MM.1S (cell line): Measurements from ENCODE around the gene PYGO2.

Source experiments
- EZH2 ChIP-seq: fragments of 300-600 bp; sonication (generic); optimal IDR thresholded peaks from 2 replicates; pipeline ENCODE3; 2017; ENCODE audit warnings: low read depth, mild to moderate bottlenecking, antibody characterized with exemption, low read length, mixed read lengths
- TF ChIP-seq, protein P1 (sequence below): fragments of 300-600 bp; sonication (generic); IDR thresholded peaks from 2 replicates; pipeline ENCODE4 v1.5.1; 2016; ENCODE audit warnings: antibody characterized with exemption, low read length, mixed read lengths

DNA sequence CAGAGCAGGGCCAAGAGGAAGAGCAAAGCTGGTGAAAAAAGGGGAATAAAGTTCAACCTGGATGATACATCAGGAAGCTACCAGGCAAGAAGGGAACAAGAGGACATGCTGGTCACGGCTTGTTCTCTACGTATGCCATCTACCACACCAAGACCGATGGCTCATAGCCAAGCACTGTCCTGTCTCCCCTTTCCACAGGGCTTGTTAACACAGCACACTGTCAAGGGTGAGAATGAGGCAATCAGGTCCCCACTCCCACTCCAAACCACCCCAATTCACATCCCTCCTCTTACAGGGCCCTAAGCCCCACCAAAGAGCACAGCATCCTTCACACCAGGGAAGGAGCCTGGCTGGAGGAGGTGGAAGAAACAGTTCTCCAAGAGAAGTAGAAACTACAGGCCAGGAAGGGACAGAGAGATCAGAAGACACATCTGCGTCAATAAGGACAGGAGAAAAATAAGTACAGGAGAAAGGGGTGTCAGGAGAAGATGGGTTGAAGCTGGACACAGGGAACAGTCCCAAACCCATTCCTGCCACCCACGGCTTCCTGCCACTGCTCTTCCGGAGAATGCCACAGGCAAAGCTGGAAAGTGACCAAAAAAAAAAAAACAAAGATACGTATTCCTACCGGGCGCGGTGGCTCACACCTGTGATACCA, 9.9 kb upstream of the PYGO2 start:
- TF ChIP-seq, protein P1, sequence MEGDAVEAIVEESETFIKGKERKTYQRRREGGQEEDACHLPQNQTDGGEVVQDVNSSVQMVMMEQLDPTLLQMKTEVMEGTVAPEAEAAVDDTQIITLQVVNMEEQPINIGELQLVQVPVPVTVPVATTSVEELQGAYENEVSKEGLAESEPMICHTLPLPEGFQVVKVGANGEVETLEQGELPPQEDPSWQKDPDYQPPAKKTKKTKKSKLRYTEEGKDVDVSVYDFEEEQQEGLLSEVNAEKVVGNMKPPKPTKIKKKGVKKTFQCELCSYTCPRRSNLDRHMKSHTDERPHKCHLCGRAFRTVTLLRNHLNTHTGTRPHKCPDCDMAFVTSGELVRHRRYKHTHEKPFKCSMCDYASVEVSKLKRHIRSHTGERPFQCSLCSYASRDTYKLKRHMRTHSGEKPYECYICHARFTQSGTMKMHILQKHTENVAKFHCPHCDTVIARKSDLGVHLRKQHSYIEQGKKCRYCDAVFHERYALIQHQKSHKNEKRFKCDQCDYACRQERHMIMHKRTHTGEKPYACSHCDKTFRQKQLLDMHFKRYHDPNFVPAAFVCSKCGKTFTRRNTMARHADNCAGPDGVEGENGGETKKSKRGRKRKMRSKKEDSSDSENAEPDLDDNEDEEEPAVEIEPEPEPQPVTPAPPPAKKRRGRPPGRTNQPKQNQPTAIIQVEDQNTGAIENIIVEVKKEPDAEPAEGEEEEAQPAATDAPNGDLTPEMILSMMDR, result no peak
- no peak for TF ChIP-seq EZH2
